B cell (primary cell): ENCODE results near the gene KCNT1. TPM values are rescaled to one million over a fixed set of nuclear protein-coding genes. Genes with fewer than 3 reads are reported as not detected.

Source experiments
- ATAC-seq: fragments of 200-7000 bp; cut with Tn5 transposase; one replicate; pipeline ENCODE4 v1.10.0; 2021; ENCODE audit warnings: low read depth, mild to moderate bottlenecking, moderate number of reproducible peaks, moderate library complexity
- CTCF ChIA-PET: fragments of 350-600 bp; sonication (Branson Sonifier 250); formaldehyde crosslinking; loops from one replicate; lab custom pipeline; 2021; ENCODE audit warnings: antibody characterized with exemption, inconsistent platforms; lab: Charles Lee
- POLR2A ChIA-PET: fragments of 350-600 bp; sonication (Branson Sonifier 250); formaldehyde crosslinking; loops from one replicate; lab custom pipeline; 2021; ENCODE audit warnings: antibody characterized with exemption; lab: Charles Lee
- DNase-seq: peaks from one replicate; pipeline ENCODE4 v3.0.0; 2013
- H2AFZ ChIP-seq: 2 replicates; pipeline ENCODE4 v1.6.1; 2012; ENCODE audit warnings: mild to moderate bottlenecking, low read depth, low read length; ENCODE audit not compliant: insufficient read depth, poor library complexity, severe bottlenecking
- H3K27ac ChIP-seq, 2 donors: 1 replicate in 1 of 2; 2 replicates in 1 of 2; pipeline ENCODE4 v1.5.1; 2012 to 2013; ENCODE audit warnings: low read length in 2 of 2, mild to moderate bottlenecking in 2 of 2, moderate library complexity in 1 of 2
- H3K27me3 ChIP-seq, 4 experiments: fragments of 200-600 bp in 1 of 4; sonication (generic) in 1 of 4; replicated peaks in 1 of 4; 1 replicate in 2 of 4; 2 replicates in 2 of 4; pipeline versions ENCODE4 v1.6.1 to v1.7.0; 2013 to 2016; ENCODE audit warnings: low read length in 3 of 4, mild to moderate bottlenecking in 2 of 4, mixed read lengths in 1 of 4, moderate library complexity in 1 of 4; ENCODE audit not compliant: insufficient read depth in 4 of 4, control insufficient read depth in 3 of 4; ENCODE audit errors: control extremely low read depth in 1 of 4
- H3K36me3 ChIP-seq, 2 experiments: replicated peaks in 1 of 2; 1 replicate in 1 of 2; 2 replicates in 1 of 2; pipeline versions ENCODE4 v1.6.1 to v1.7.1; 2013; ENCODE audit warnings: low read length in 1 of 2; ENCODE audit not compliant: insufficient read depth in 2 of 2, control insufficient read depth in 1 of 2; ENCODE audit errors: control extremely low read depth in 1 of 2, extremely low read depth in 1 of 2
- H3K4me1 ChIP-seq, 2 donors: fragments of 200-600 bp in 1 of 2; sonication (generic) in 1 of 2; 1 replicate in 1 of 2; 2 replicates in 1 of 2; pipeline versions ENCODE4 v1.5.1 to v1.6.1; 2013 to 2017; ENCODE audit warnings: low read length in 2 of 2; ENCODE audit not compliant: control insufficient read depth in 2 of 2, insufficient read depth in 2 of 2
- H3K4me2 ChIP-seq: replicated peaks from 2 replicates; pipeline ENCODE3; 2012; ENCODE audit warnings: mild to moderate bottlenecking, low read depth, low read length; ENCODE audit not compliant: poor library complexity, severe bottlenecking
- H3K4me3 ChIP-seq, 5 experiments: fragments of 200-600 bp in 1 of 5; sonication (generic) in 1 of 5; 1 replicate in 3 of 5; 2 replicates in 2 of 5; pipeline versions ENCODE4 v1.5.1 to v1.7.0; 2011 to 2016; ENCODE audit warnings: low read length in 4 of 5, mild to moderate bottlenecking in 4 of 5, low read depth in 2 of 5, control low read depth in 1 of 5, moderate library complexity in 1 of 5; ENCODE audit not compliant: insufficient read depth in 1 of 5; ENCODE audit errors: control extremely low read depth in 1 of 5, extremely low read depth in 1 of 5
- H3K79me2 ChIP-seq: fragments of 200-600 bp; sonication (generic); one replicate; pipeline ENCODE4 v1.6.0; 2016; ENCODE audit warnings: low read length; ENCODE audit not compliant: control insufficient read depth, insufficient read depth
- H3K9ac ChIP-seq: fragments of 200-600 bp; sonication (generic); 2 replicates; pipeline ENCODE4 v1.6.1; 2017; ENCODE audit warnings: mild to moderate bottlenecking, low read length, moderate library complexity
- H3K9me3 ChIP-seq, 3 donors: one replicate each; pipeline versions ENCODE4 v1.6.1 to v1.7.1; 2013; ENCODE audit warnings: low read length in 2 of 3; ENCODE audit not compliant: control insufficient read depth in 2 of 3, insufficient read depth in 1 of 3; ENCODE audit errors: control extremely low read depth in 1 of 3
- H4K20me1 ChIP-seq: 2 replicates; pipeline ENCODE4 v1.6.0; 2012; ENCODE audit warnings: mild to moderate bottlenecking, low read length; ENCODE audit not compliant: insufficient read depth, control insufficient read depth, poor library complexity, severe bottlenecking
- H3K27ac Mint-ChIP-seq: one replicate; pipeline ENCODE4 v1.8.0; 2021; ENCODE audit warnings: mixed read lengths
- H3K27me3 Mint-ChIP-seq: one replicate; pipeline ENCODE4 v1.8.0; 2021; ENCODE audit warnings: mixed read lengths
- H3K4me1 Mint-ChIP-seq: one replicate; pipeline ENCODE4 v1.8.0; 2021; ENCODE audit warnings: mixed read lengths
- H3K4me3 Mint-ChIP-seq: one replicate; pipeline ENCODE4 v1.8.0; 2021; ENCODE audit warnings: mixed read lengths
- H3K9me3 Mint-ChIP-seq: one replicate; pipeline ENCODE4 v1.8.0; 2022; ENCODE audit warnings: mixed read lengths; ENCODE audit not compliant: insufficient read depth
- CTCF ChIP-seq: fragments of 200-600 bp; IDR thresholded peaks from one replicate; pipeline ENCODE4 v1.8.0; 2022; ENCODE audit warnings: antibody characterized with exemption, mild to moderate bottlenecking
- EZH2 ChIP-seq: IDR thresholded peaks from 2 replicates; pipeline ENCODE4 v1.6.1; 2012; ENCODE audit warnings: borderline replicate concordance, low read depth, mild to moderate bottlenecking, moderate library complexity, low read length; ENCODE audit not compliant: insufficient read depth, poor library complexity, severe bottlenecking
- WGBS: methylation state at CpG from one replicate; pipeline ENCODE4 v1.1.5; 2013; ENCODE audit warnings: missing lambda C conversion rate; ENCODE audit not compliant: insufficient coverage; 5-methylcytosine and 5-hydroxymethylcytosine counted together
- intact Hi-C: fragments of 100-400 bp; cut with micrococcal nuclease; formaldehyde crosslinking; loops from one replicate; pipeline ENCODE4 v1.10.0; 2022
- polyA plus RNA-seq: library from polyadenylated mRNA; depleted of rRNA; stranded (reverse); fragments of >200 nt; gene quantifications from 2 replicates; pipeline ENCODE4 v1.2.3, GENCODE V29; 2012
- total RNA-seq, 2 donors: library from RNA; stranded (reverse); fragments of 120-200 nt in 1 of 2; gene quantifications; 1 replicate in 1 of 2; 2 replicates in 1 of 2; pipeline versions ENCODE4 v1.2.3 to v1.2.4, GENCODE V29; 2013 to 2022

Gene KCNT1
- total and polyA plus RNA-seq, 2 donors (not counting 1 experiment from before 2014, with no cell fraction given) = not detected

- no peaks in the 10 kb centered on the region for H3K9me3 Mint-ChIP-seq
- H3K27ac Mint-ChIP-seq = no peak overlapping the region
- peaks cover 5% of the 10 kb centered on the region for H3K27me3 Mint-ChIP-seq
- TF ChIP-seq CTCF = no peak
- H3K9ac ChIP-seq = no peak overlapping the region
- intact Hi-C loops = no loop called here
- no peak overlapping the region for H2AFZ ChIP-seq
- 88% methylated on average over 25 of the region's 25 CpGs for WGBS
- H3K4me1 Mint-ChIP-seq = no peaks in the 10 kb centered on the region
- H3K4me1 ChIP-seq = no peaks in the 10 kb centered on the region
- ChIA-PET POLR2A (no interaction called here), CTCF (no interaction called here)
- no peak overlapping the region for H3K4me2 ChIP-seq
- no peaks in the 10 kb centered on the region for H3K79me2 ChIP-seq
- no peaks in the 10 kb centered on the region for H3K9me3 ChIP-seq
- H3K4me3 ChIP-seq = no peak overlapping the region
- no peaks in the 10 kb centered on the region for H3K36me3 ChIP-seq
- no peak overlapping the region for H3K4me3 Mint-ChIP-seq
- no peaks in the 10 kb centered on the region for H4K20me1 ChIP-seq
- no peaks in the 10 kb centered on the region for H3K27me3 ChIP-seq
- ATAC-seq = no peak
- DNase-seq = no peak
- H3K27ac ChIP-seq = no peak overlapping the region
These were observed 41.8 kb downstream of the KCNT1 start for GRCh38 chr9:135743546-135744332.

GRCh38 chr9:135744333-135745070, 42.5 kb downstream of the KCNT1 start:
- no peaks in the 10 kb centered on the region for H3K4me1 Mint-ChIP-seq
- ChIA-PET CTCF (no interaction called here), POLR2A (no interaction called here)
- Histone ChIP-seq H3K36me3 (no peaks in the 10 kb centered on the region), H3K27ac (no peak overlapping the region), H3K4me2 (no peak overlapping the region), H3K4me1 (no peaks in the 10 kb centered on the region), H4K20me1 (no peaks in the 10 kb centered on the region), H3K9ac (no peak overlapping the region), H3K79me2 (no peaks in the 10 kb centered on the region), H3K27me3 (no peaks in the 10 kb centered on the region), H2AFZ (no peak overlapping the region), H3K9me3 (no peaks in the 10 kb centered on the region), H3K4me3 (no peak overlapping the region)
- DNase-seq (no peak), ATAC-seq (no peak)
- H3K4me3 Mint-ChIP-seq = no peak overlapping the region
- WGBS = 89% methylated on average over 31 of the region's 33 CpGs
- H3K27me3 Mint-ChIP-seq = peaks cover 5% of the 10 kb centered on the region
- intact Hi-C loops = no loop called here
- no peak overlapping the region for H3K27ac Mint-ChIP-seq
- TF ChIP-seq EZH2 (no peak), CTCF (no peak)
- no peaks in the 10 kb centered on the region for H3K9me3 Mint-ChIP-seq
